ENCODE measurements around the gene ZNRF1. TPM values are rescaled to one million over a fixed set of nuclear protein-coding genes. Genes with fewer than 3 reads are reported as not detected.
A peak's percentile ranks its signal among the peaks of the same experiment; 100 is the strongest.

Gene ZNRF1
- total RNA-seq, 2 experiments from 2014 or later, result 35.2 to 42.9 TPM

GRCh38 chr16:75071621-75072020 lies 72.8 kb downstream of the ZNRF1 start:
- POLR2A ChIA-PET, result interaction anchor here (0.6 to 0.7 kb wide), 2 partner anchors 36 to 48 kb away, joined by 3 to 4 read pairs; no protein-coding TSS in a partner anchor
- ATAC-seq, result no peak
- H3K4me3 Mint-ChIP-seq, result no peak overlapping the region
- H3K27me3 Mint-ChIP-seq, result no peaks in the 10 kb centered on the region
- intact Hi-C loops (cut with DNase I, micrococcal nuclease), result no loop called here
- H3K36me3 Mint-ChIP-seq (ENCODE audit: low read depth), result peaks cover 5% of the 10 kb centered on the region
- DNase-seq, result no peak
- peaks cover 2% of the 10 kb centered on the region for H3K9me3 Mint-ChIP-seq (ENCODE audit: low read depth)
- CTCF ChIA-PET, result interaction anchor here (0.6 to 1.6 kb wide), 5 partner anchors 10 to 182 kb away, joined by 3 read pairs; no protein-coding TSS in a partner anchor
- no peak overlapping the region for H3K27ac Mint-ChIP-seq
- peaks cover 52% of the 10 kb centered on the region for H3K4me1 Mint-ChIP-seq

GRCh38 chr16:75072239-75072947 lies 73.6 kb downstream of the ZNRF1 start:
- ChIA-PET CTCF (interaction anchor here (0.6 to 1.6 kb wide), 4 partner anchors 26 to 78 kb away, joined by 3 read pairs; no protein-coding TSS in a partner anchor), POLR2A (interaction anchor here (0.6 to 0.7 kb wide), 2 partner anchors 36 to 49 kb away, joined by 3 to 4 read pairs; no protein-coding TSS in a partner anchor)
- H3K4me3 Mint-ChIP-seq, result no peak overlapping the region
- H3K4me1 Mint-ChIP-seq, result peaks cover 51% of the 10 kb centered on the region
- no peaks in the 10 kb centered on the region for H3K27me3 Mint-ChIP-seq
- no peak for ATAC-seq
- peak overlapping the region; percentile 39 for H3K27ac Mint-ChIP-seq
- H3K9me3 Mint-ChIP-seq (ENCODE audit: low read depth), result peaks cover 2% of the 10 kb centered on the region
- peaks cover 6% of the 10 kb centered on the region for H3K36me3 Mint-ChIP-seq (ENCODE audit: low read depth)
- no peak for DNase-seq
- intact Hi-C loops (cut with DNase I, micrococcal nuclease), result no loop called here

GRCh38 chr16:75073545-75074303 lies 74.9 kb downstream of the ZNRF1 start:
- intact Hi-C loops (cut with DNase I, micrococcal nuclease), result loop anchor here in 1 of 2 experiments (2.0 kb wide), 1 partner anchor 75 kb away; the partner anchor contains the start of gene ZNRF1
- Mint-ChIP-seq H3K27me3 (no peaks in the 10 kb centered on the region), H3K27ac (peak overlapping the region; percentile 78), H3K36me3 (ENCODE audit: low read depth) (peaks cover 9% of the 10 kb centered on the region), H3K9me3 (ENCODE audit: low read depth) (peaks cover 2% of the 10 kb centered on the region), H3K4me1 (peaks cover 60% of the 10 kb centered on the region), H3K4me3 (no peak overlapping the region)
- CTCF ChIA-PET, result interaction anchor here (1.5 to 1.8 kb wide), 2 partner anchors 12 to 62 kb away, joined by 5 to 6 read pairs; no protein-coding TSS in a partner anchor
- POLR2A ChIA-PET, result interaction anchor here (0.6 to 1.7 kb wide), 3 partner anchors 18 to 88 kb away, joined by 3 to 5 read pairs (median 3); partner anchors contain the start of gene WDR59
- ATAC-seq (no peak), DNase-seq (no peak)

GRCh38 chr16:75074304-75074793 lies 75.5 kb downstream of the ZNRF1 start:
- Mint-ChIP-seq H3K27ac (peak overlapping the region; percentile 78), H3K4me3 (no peak overlapping the region), H3K4me1 (peaks cover 63% of the 10 kb centered on the region), H3K9me3 (ENCODE audit: low read depth) (peaks cover 2% of the 10 kb centered on the region), H3K36me3 (ENCODE audit: low read depth) (peaks cover 12% of the 10 kb centered on the region), H3K27me3 (no peaks in the 10 kb centered on the region)
- ChIA-PET CTCF (interaction anchor here (1.2 to 1.8 kb wide), 3 partner anchors 13 to 76 kb away, joined by 5 to 6 read pairs (median 6); partner anchors contain the start of gene ZNRF1), POLR2A (interaction anchor here (0.6 to 1.7 kb wide), 4 partner anchors 17 to 89 kb away, joined by 3 to 5 read pairs (median 4); partner anchors contain the start of gene WDR59)
- DNase-seq (no peak), ATAC-seq (no peak)
- intact Hi-C loops (cut with DNase I, micrococcal nuclease), result loop anchor here in 1 of 2 experiments (2.0 kb wide), 1 partner anchor 76 kb away; the partner anchor contains the start of gene ZNRF1

- DNase-seq (peak; percentile 89), ATAC-seq (peak; percentile 92)
- Mint-ChIP-seq H3K27me3 (no peaks in the 10 kb centered on the region), H3K27ac (peak overlapping the region; percentile 97), H3K36me3 (ENCODE audit: low read depth) (peaks cover 12% of the 10 kb centered on the region), H3K9me3 (ENCODE audit: low read depth) (no peaks in the 10 kb centered on the region), H3K4me1 (peaks cover 62% of the 10 kb centered on the region), H3K4me3 (peak overlapping the region; percentile 54)
- ChIA-PET POLR2A (interaction anchor here (1.0 to 1.7 kb wide), 3 partner anchors 24 to 90 kb away, joined by 3 to 5 read pairs (median 4); partner anchors contain the start of gene WDR59), CTCF (interaction anchor here (1.2 to 1.8 kb wide), 4 partner anchors 13 to 77 kb away, joined by 4 to 6 read pairs (median 6); partner anchors contain the start of gene ZNRF1)
- intact Hi-C loops (cut with DNase I, micrococcal nuclease), result loop anchor here (1.0 to 2.0 kb wide), 6 partner anchors 23 to 90 kb away; partner anchors contain the start of genes ZNRF1 (in 2 of the 2) and WDR59 (in 1 of the 2)
These were observed 76.3 kb downstream of the ZNRF1 start for GRCh38 chr16:75074920-75075687.

GRCh38 chr16:75075688-75076268 lies 77.0 kb downstream of the ZNRF1 start:
- peak overlapping the region; percentile 97 for H3K27ac Mint-ChIP-seq
- CTCF ChIA-PET, result interaction anchor here (0.6 to 1.8 kb wide), 4 partner anchors 14 to 124 kb away, joined by 3 to 6 read pairs (median 4); no protein-coding TSS in a partner anchor
- H3K4me3 Mint-ChIP-seq, result peak overlapping the region; percentile 54
- POLR2A ChIA-PET, result interaction anchor here (1.0 to 1.7 kb wide), 2 partner anchors 23 to 53 kb away, joined by 4 to 5 read pairs; no protein-coding TSS in a partner anchor
- no peak for DNase-seq
- H3K27me3 Mint-ChIP-seq, result no peaks in the 10 kb centered on the region
- H3K4me1 Mint-ChIP-seq, result peaks cover 55% of the 10 kb centered on the region
- H3K36me3 Mint-ChIP-seq (ENCODE audit: low read depth), result peaks cover 12% of the 10 kb centered on the region
- H3K9me3 Mint-ChIP-seq (ENCODE audit: low read depth), result no peaks in the 10 kb centered on the region
- intact Hi-C loops (cut with DNase I, micrococcal nuclease), result loop anchor here (1.0 to 2.0 kb wide), 6 partner anchors 23 to 90 kb away; partner anchors contain the start of genes ZNRF1 (in 2 of the 2) and WDR59 (in 1 of the 2)
- no peak for ATAC-seq

- POLR2A ChIA-PET, result no interaction called here
- CTCF ChIA-PET, result no interaction called here
- Mint-ChIP-seq H3K27ac (peak overlapping the region; percentile 47), H3K9me3 (ENCODE audit: low read depth) (no peaks in the 10 kb centered on the region), H3K36me3 (ENCODE audit: low read depth) (peaks cover 12% of the 10 kb centered on the region), H3K4me1 (peaks cover 46% of the 10 kb centered on the region), H3K27me3 (no peaks in the 10 kb centered on the region), H3K4me3 (no peak overlapping the region)
- intact Hi-C loops (cut with DNase I, micrococcal nuclease), result no loop called here
- no peak for DNase-seq
- no peak for ATAC-seq
These were observed 80.1 kb downstream of the ZNRF1 start for GRCh38 chr16:75078886-75079285.

GRCh38 chr16:75079346-75079926 lies 80.6 kb downstream of the ZNRF1 start:
- Mint-ChIP-seq H3K27me3 (no peaks in the 10 kb centered on the region), H3K4me3 (no peak overlapping the region), H3K9me3 (ENCODE audit: low read depth) (no peaks in the 10 kb centered on the region), H3K4me1 (peaks cover 40% of the 10 kb centered on the region), H3K27ac (no peak overlapping the region), H3K36me3 (ENCODE audit: low read depth) (peaks cover 12% of the 10 kb centered on the region)
- intact Hi-C loops (cut with DNase I, micrococcal nuclease), result no loop called here
- DNase-seq (no peak), ATAC-seq (no peak)
- ChIA-PET POLR2A (no interaction called here), CTCF (interaction anchor here (0.8 kb wide), 1 partner anchor 32 kb away, joined by 4 read pairs; no protein-coding TSS in a partner anchor)

- ATAC-seq (no peak), DNase-seq (no peak)
- POLR2A ChIA-PET, result no interaction called here
- Mint-ChIP-seq H3K4me1 (peaks cover 40% of the 10 kb centered on the region), H3K36me3 (ENCODE audit: low read depth) (peaks cover 12% of the 10 kb centered on the region), H3K9me3 (ENCODE audit: low read depth) (no peaks in the 10 kb centered on the region), H3K27me3 (no peaks in the 10 kb centered on the region), H3K27ac (no peak overlapping the region), H3K4me3 (no peak overlapping the region)
- intact Hi-C loops (cut with DNase I, micrococcal nuclease), result no loop called here
- CTCF ChIA-PET, result interaction anchor here (0.8 kb wide), 2 partner anchors 31 to 71 kb away, joined by 3 to 4 read pairs; no protein-coding TSS in a partner anchor
These were observed 81.6 kb downstream of the ZNRF1 start for GRCh38 chr16:75080205-75081029.

Measured in activated CD4-positive, alpha-beta T cell treated with anti-CD3 and anti-CD28 coated beads for 36 hours (primary cell).